Activated T-cell treated with anti-CD3 and anti-CD28 coated beads for 1 hour (primary cell): ENCODE measurements around the gene CUX1.

Experiments
- DNase-seq: peaks from one replicate; pipeline ENCODE4 v3.0.0-alpha.2; 2020; ENCODE audit warnings: low read depth

The CUX1 gene

DNA sequence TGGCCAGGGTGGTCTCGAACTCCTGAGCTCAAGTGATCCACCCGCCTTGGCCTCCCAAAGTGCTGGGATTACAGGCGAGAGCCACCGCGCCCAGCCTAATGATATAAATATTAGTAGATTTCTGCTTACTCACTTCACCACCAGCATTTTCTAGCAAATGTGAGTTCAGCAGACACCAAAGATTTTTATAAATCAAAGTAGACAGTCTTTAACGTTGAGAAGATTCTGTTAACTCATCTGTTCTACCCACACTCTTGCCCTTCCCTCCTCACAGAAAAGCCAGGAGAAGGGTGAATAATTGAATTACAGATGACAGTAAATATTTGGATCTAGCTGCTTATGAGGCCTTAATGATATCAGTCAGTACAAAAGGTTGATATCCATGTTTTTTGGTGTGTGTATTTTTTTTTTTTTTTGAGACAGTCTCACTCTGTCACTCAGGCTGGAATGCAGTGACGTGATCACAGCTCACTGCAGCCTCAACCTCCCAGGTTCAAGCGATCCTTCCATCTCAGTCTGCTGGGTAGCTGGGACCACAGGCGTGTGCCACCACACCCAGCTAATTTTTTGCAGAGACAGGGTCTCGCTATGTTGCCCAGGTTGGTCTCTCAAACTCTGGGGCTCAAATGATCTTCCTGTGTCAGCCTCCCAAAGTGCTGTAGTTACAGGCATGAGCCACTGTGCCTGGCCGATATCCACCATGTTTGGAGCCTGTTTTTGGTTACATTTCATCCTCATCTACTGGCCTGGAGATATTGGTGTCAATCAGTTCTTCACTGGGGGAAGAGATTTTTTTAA lies 120.5 kb downstream of the CUX1 start:
- no peak for DNase-seq

GRCh38 chr7:101939136-101939695 lies 121.8 kb downstream of the CUX1 start:
- no peak for DNase-seq

DNA sequence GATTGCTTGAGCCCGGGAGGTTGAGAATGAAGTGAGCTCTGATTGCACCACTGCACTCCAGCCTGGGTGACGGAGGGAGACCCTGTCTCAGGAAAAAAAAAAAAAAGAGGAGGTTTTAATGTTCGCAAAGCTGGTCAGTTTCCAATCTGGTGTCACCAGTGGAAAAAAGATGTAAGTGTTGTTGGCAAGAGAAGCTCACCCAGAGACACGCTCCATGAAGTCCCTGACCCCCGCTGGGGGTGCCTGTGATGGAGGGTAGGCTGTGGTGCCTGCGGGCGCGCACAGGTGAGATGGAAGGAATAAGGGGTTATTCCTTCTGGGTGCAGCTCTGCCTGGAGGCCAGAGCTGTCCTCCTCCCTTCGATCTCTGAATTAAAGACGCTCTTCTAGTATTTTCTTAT lies 122.7 kb downstream of the CUX1 start:
- DNase-seq = no peak

DNA sequence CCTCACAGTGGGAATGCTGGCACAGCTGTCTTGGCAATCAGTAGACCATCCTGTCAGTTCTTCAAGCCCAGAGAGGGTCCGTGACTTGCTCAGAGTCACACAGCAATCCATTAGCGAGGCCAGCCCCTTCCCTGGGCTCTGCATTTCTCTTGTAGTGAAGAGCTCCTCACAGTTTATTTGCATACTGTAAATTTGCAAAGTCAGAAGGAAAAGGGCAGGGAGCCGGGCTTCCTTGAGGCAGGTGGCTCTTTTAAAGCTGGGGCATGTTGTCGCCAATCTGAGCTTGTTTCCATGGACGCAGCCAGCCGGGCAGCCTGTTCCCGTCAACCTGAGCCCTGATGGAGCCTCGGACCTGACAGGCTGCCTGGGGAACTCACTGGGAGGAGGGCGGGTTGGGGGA lies 123.4 kb downstream of the CUX1 start:
- DNase-seq = no peak

- DNase-seq = no peak
Measured at GRCh38 chr7:101941481-101942383, 124.3 kb downstream of the CUX1 start.

GRCh38 chr7:101942603-101943210 lies 125.3 kb downstream of the CUX1 start:
- no peak for DNase-seq

GRCh38 chr7:101943306-101943705 lies 125.9 kb downstream of the CUX1 start:
- DNase-seq = no peak

- DNase-seq = no peak
Measured at GRCh38 chr7:101943889-101944600, 126.6 kb downstream of the CUX1 start.

DNA sequence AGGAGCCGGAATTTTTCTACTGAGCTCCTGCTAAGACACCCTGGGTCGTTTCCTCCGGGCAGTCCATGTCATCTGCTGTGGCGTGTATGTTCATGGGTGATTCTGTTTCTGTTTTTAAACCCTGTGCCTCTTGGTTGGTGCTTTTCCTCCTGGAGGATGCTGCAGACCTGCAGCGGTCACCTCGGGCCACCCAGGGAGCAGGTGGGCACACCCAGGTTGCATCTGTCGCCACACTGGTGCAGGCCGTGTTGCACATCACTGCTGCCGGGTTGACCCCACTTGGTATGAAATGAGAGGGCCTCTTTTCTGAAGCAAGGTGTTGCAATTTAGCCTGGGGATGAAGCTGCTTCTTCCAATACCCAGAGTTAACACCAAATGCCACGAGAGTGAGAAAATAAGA lies 127.2 kb downstream of the CUX1 start:
- no peak for DNase-seq

DNA sequence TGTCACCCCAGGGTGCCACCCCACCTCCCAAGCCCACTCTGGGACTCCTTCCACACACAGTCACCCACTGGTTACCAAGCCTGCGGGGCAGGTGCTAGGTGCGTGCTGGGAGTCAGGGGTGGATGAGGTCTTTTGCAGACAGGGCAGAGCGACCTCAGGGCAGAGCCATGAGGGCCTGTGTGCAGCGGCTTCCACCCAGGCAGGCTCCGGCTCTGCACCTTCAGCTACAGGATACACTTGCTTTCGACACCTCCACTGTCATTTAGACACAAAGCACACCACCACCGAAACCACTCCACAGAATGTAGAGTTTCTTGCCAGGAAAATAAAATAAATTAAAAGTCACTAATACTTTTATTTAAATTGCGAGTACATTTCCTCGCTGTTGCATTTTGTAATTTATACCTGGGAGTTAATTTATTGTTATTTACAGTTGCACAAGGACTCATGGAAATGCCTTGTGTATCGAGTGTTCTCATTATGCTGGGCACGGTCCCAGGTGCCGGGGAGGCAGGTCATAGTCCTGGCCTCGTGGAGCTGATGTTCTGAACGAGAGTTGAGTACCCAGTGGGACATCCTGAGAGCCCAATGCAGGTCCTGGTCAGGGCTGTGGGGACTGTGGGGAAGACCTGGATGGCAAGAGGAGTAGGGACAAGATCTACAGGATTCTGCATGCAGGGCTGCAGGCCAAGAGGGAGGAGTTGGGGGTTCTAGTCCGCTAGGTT lies 127.8 kb downstream of the CUX1 start:
- no peak for DNase-seq

DNA sequence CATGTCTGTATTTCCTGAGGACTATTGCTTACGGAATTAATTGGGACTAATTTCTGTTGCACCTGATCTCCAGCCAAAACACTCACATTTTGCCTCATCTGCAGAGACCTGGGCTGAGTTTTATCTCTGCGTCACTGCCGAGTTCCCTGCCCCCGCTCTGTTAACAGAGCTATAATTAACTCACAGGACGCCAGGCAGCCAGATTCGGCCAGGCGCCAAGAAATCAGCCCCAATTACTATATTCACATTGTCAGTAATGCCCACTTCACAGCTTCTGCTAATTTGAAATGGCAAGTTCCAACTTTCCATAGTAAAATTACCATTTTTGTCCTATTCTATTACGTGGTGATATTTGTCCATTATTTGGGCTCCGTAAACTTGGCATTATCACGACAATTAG lies 130.5 kb downstream of the CUX1 start:
- DNase-seq = no peak

GRCh38 chr7:101948650-101949049 lies 131.2 kb downstream of the CUX1 start:
- no peak for DNase-seq

- no peak for DNase-seq
Measured at GRCh38 chr7:101950450-101951119, 133.2 kb downstream of the CUX1 start.

DNA sequence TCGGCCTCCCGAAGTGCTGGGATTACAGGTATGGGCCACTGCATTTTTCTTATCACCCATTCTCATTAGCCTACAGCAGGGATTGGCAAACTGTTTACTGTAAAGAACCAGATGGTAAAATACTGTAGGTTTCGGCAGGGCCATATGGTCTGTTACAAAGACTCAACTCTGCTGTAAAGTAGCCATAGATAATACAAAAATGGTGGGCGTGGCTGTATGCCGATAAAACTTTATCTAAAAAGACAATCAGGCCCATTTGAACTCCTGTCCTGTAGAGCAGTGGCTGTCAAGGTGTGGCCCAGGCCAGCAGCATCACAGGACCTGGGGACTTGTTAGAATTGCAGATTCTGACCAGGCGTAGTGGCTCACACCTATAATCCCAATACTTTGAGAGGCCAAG lies 134.3 kb downstream of the CUX1 start:
- no peak for DNase-seq

DNA sequence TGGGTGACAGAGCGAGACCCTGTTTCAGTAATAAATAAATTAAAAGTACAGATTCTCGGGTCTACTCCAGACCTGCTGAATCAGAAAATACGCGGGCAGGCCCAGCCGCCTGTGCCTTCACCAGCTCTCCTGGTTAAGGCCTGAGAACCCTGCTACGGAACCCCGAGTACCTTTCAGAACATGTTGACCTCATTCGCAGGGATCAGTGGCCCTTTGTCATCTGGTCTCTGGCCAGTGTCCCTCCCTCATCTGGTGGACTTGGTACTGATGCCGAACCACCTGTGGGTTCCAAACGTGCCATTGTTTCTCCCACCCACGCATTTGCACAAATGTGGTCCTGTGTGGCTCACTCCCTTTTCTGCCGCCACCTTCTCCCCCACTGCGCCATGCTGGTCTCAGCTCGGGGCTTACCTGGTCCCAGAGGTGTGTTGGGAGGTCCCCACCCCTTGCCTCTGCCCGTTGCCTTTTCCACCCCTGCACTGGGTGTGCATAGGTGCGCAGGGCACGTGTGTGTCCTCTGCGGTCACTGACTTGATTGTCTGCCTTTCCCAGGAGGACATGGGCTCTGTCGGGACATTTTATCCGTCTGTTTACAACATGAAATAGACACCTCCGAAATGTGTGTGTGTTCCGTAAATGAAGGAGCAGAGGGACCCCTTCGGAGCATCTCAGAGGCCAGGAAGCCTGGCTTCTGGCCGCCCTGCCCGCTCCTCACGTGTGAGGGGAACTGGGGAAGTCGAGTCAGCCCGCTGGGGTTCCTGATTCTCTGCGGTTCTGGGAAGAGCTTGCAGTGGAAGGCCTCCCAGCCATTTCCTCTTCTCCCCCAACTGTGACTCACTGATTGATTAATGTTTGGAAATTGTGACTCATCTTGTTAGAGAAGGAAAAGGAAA lies 135.2 kb downstream of the CUX1 start:
- DNase-seq = no peak

- no peak for DNase-seq
Measured at GRCh38 chr7:101953248-101953819, 135.9 kb downstream of the CUX1 start.

DNA sequence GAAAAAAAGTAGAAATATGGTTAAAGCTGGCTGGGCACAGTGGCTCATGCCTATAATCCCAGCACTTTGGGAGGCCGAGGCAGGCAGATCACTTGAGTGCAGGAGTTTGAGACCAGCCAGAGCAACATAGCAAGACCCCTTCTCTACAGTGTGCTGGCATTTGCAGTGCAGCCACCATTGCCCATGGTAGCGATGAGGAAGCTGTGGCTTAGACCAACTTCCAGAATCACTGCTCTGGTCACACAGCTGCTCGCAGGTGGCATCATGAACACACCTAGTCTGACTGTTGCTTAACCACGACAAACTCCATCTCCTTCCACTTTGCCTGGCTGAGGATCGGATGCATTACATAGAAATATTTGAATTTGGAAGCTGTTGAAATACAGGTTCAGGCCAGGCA lies 137.1 kb downstream of the CUX1 start:
- DNase-seq = no peak

DNA sequence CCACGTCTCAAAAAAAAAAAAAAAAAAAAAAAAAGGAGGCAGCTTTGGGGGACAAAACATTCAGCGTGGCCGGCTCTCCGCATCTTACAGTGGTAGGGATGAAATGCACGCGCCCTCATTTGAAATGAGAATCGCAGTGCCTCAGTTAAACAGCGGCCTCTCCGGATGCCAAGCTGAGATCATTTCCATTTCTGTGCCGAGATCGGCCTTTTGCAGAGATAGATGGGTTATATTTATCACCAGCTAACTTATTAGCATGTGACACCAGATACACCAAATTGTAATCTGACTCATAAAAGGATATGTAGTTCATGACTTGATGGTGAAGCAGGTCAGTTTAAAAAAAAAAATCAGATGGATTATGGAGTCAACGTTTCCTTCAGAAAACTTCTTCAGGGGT lies 138.7 kb downstream of the CUX1 start:
- DNase-seq = no peak
